Measurements from ENCODE around the gene SEMA4C. TPM values are rescaled to one million over a fixed set of nuclear protein-coding genes. Genes with fewer than 3 reads are reported as not detected.

The SEMA4C gene
- total and polyA plus RNA-seq, 9 of the 15 experiments (the other 6 are each of a cell fraction or from before 2014, with no cell fraction given): 0.32 to 59.7 (median 23.9) TPM

- 0 out of 2 replicates have a peak, but pooled peaks have one; percentile 45 for TF ChIP-seq ESRRB (CRISPR knock-in tag; IDR thresholded peaks at IDR 0.05; ENCODE audit: borderline replicate concordance)
- TF ChIP-seq TAF1 (IDR thresholded peaks at IDR 0.05; ENCODE audit: control insufficient read depth, extremely low read depth, insufficient read depth, low read length, severe bottlenecking): no peak
- TF ChIP-seq PTBP1 (IDR thresholded peaks at IDR 0.05; ENCODE audit: low read depth, low read length): 0 out of 2 replicates have a peak, but pooled peaks have one; percentile 25
- TF ChIP-seq ZNF668 (CRISPR knock-in tag; IDR thresholded peaks at IDR 0.05): no peak
- TF ChIP-seq CREM (IDR thresholded peaks at IDR 0.05; ENCODE audit: low read depth): no peak
- no peak for TF ChIP-seq THRAP3 (IDR thresholded peaks at IDR 0.05; ENCODE audit: borderline replicate concordance)
- no peak for TF ChIP-seq POLR3A (IDR thresholded peaks at IDR 0.05; ENCODE audit: borderline replicate concordance, extremely low read depth, insufficient read depth, insufficient read length)
- TF ChIP-seq ZSCAN29 (IDR thresholded peaks at IDR 0.05): no peak
- peak; percentile 70 for TF ChIP-seq POLR2G (IDR thresholded peaks at IDR 0.05; ENCODE audit: low read depth, low read length)
- TF ChIP-seq ZNF609 (CRISPR knock-in tag; IDR thresholded peaks at IDR 0.05; ENCODE audit: borderline replicate concordance): 0 out of 2 replicates have a peak, but pooled peaks have one; percentile 33
- no peak for TF ChIP-seq TAF9B (IDR thresholded peaks at IDR 0.05; ENCODE audit: partially characterized antibody)
- no peak for TF ChIP-seq ZFP91 (CRISPR knock-in tag; IDR thresholded peaks at IDR 0.05)
- no peak for TF ChIP-seq ZKSCAN3 (CRISPR knock-in tag; IDR thresholded peaks at IDR 0.05)
- no peak for TF ChIP-seq BCLAF1 (IDR thresholded peaks at IDR 0.05; ENCODE audit: borderline replicate concordance in 1 of 2, control insufficient read depth in 1 of 2, low read depth in 2 of 2, low read length in 1 of 2)
- TF ChIP-seq ZNF507 (tag; conservative IDR thresholded peaks at IDR 0.05): no peak
- no peak for TF ChIP-seq STAT5B (CRISPR knock-in tag; IDR thresholded peaks at IDR 0.05)
- TF ChIP-seq POLR2A (conservative IDR thresholded peaks at IDR 0.05): 0 out of 2 replicates have a peak, but pooled peaks have one; percentile 27
- TF ChIP-seq KDM4B (IDR thresholded peaks at IDR 0.05; ENCODE audit: borderline replicate concordance in 2 of 2, low read depth in 1 of 2): no peak
These were observed 6.6 kb upstream of the SEMA4C start (continued) for GRCh38 chr2:96876269-96877041.
